ENCODE measurements around the gene PWWP2B.
"Not testable (repeated sequence)": the region's sequence is repeated elsewhere in the genome, so short reads cannot be mapped to it uniquely, and the experiment has no call there.

The PWWP2B gene

DNA sequence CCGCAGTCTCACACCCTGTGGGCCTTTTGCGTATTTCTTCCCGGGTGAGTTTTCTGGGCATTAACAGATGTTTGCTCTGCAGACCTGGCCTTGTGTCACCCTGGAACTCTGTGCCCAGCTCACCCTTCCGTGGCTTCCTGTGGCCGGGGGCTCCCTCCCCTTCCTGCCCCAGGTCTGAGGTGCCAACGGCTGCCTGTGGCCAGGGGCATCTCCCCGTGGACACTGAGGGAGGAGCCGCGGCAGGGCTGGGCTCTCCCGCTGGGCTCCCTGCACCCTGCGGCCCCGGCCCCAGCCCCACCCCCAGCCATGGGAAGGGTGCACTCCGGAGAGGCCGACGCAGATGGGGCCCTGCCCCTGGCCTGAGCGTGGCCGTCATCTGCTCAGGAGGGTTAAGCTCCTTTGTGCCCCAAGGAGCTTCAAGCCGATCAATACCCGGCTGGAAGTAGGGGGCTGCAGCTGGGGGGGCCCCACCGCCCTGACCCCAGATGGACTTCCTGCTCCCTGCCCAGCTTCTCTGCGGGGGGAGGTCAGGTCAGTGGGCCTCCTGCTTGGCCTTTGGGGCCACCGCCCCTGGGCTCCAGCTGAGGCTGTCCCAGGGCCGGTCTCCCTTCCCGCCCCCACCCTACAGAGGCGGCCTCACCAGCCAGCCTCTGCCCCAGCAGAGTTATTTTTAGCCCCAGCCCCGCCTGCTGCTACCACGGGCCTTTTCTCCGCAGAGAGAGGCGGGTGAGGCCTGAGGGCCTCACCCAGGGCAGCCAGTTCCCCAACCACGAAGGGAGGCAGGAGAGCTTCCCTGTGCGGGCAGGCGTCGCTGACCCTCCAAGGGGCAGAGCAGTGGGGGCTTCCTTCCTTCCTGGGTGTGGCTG lies 24.2 kb downstream of the PWWP2B start:
- DNase-seq = peak; percentile 20

DNA sequence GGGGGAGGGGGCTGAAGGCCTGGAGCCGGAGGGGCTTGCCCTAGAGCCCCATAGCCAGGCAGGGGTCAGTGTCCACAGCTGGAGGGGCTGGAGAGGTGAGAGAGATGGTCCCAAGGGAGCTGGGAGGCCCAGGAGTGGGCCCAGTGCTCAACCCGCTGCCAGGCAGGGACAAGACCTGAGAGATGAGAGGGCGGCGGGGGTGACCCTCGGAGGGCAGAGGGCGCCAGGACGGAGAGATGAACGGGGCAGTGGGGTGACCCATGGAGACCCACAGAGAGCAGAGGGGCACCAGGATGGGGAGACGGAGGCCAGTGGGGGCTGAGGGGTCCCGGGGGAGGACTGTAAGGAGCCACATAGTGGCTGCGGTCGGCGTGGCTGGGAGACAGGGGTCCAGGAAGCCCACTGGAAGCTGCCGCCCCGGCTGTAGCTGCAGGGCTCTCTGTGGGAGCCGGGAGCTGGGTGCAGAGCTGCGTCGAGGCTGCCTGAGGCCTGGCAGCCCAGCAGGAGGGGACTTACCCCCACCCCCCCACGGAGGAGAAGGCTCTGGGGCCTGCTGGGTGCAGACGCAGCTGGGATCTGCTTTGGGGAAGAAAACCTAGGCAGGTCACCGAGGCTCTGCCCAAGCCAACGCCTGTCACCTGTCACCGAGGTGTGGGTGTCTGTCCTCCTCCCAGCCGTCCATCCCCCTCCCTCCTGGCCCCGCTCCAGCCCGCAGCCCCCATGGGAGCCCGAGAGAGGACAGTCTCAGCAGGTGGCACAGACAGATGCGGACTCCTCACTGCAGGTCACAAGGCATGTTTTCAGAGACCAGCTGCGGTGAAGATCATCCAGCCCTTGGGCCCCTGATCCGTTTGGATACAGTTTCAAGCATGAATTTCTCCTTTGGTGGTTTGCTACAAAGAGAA lies 25.1 kb downstream of the PWWP2B start:
- no peak for DNase-seq

DNA sequence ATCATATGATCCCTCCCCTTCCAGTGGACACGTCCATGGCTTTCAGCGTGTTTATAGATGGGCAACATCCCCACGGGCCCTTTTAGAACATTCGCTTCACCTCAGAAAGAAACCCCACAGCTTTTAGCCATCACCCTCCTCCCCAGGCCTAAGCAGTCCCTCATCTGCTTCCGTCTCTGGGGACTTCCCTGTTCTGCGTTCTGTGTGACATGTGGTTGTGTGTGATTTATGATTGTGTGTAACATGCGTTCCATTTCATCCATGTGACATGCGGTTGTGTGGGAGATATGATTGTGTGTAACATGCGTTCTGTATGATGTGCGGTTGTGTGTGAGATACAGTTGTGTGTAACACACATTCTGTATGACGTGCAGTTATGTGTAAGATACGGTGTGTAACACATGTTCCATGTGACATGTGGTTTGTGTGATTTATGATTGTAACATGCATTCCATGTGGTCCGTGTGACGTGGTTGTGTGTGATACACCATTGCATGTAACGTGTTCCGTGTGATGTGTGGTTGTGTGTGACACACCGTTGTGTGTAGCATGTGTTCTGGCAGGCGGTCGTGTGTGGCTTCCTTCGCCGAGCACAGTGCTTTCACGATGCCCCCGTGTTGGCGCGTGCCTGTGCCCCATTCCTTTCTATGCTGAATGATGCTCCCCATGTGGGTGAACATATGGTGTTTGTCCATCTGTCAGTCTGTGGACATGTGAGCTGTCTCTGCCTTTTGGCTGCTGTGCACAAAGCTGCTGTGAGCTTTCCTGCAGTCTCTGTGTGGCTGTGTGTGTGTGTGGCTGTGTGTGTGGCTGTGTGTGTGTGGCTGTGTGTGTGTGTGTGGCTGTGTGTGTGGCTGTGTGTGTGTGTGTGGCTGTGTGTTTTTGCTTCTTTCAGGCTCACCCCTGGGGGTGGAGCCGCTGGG lies 26.2 kb downstream of the PWWP2B start:
- no peak for DNase-seq

DNA sequence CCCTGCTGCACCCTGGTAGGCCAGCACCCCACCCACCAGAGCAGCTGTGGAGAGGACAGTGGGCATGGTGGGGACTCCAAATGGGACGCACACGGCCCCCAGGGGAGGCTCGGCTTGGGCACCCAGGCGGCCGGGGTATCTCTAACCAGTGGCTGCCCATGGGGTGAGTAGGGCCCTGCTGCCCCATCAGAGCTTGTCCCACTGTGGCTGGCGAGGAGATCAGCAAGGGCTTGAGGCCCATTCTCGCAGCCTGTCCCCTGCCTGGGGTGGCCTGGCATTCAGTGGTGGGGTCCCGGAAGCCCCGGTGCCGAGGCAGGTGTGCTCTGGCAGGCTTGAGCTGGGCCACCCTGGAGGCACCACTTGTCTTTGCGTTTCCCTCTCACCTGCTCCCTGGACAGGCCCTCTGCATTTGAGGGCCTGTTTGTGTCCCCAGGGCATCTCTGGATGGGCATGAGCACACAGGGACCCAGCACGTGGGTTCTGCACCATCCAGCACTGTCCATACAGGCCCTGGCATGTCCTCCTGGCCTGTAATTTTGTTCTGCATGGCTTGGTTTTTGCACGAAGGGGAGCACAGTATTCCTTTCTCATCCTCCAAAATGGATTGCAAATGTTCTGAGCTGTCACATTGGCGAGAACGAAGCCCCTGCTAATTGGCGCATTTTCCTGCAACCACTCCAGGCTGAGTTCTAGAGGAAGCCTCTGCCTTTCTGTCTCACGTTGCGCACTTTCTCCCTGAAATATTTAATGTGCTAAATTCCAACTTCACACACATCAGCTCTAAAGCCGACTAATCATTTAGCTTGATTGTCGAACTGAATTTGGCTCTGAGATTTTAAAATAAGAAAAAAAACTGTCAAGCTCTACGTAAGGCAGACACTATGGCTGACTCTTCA lies 27.2 kb downstream of the PWWP2B start:
- no peak for DNase-seq

DNA sequence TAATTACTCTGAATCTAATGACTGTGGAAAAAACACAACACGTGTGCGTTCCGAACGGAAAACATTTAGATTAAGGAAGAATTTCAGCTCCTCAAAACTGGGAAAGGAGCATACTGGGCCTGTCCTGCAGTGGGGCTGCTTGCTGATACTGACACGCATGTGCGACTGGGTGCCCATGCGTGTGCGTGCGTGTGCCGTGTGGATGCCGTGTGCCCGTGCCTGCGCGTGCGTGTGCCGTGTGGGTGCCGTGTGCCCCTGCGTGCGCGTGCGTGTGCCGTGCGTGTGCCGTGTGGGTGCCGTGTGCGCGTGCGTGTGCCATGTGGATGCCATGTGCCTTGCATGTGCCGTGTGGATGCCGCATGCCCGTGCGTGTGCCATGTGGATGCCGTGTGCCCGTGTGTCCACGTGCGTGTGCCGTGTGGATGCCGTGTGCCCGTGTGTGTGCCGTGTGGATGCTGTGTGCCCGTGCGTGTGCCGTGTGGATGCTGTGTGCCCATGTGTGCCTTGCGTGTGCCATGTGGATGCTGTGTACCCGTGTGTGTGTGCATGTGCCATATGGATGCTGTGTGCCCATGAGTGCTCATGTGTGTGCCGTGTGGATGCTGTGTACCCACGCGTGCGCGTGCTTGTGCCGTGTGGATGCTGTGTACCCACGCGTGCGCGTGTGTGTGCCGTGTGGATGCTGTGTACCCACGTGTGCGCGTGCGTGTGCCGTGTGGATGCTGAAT lies 28.2 kb downstream of the PWWP2B start:
- DNase-seq = no peak

DNA sequence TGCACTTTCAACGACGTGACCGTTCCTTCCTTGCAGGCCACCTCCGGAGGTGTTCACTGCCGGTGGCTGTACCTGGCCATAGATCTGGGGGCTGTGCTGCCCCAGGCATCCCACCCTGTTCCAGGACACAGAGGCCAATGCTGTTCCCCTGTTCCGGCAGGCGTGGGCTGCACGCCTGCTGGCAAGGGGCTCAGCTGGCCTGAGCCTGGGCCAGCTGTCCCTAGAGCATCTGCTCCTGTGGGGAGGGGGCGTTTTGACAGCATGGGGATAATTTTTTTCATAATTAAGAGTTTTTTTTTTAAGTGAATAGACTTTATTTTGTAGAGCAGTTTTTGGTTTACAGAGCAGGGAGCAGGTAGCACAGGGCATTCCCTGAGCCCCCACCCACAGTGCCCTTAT lies 28.8 kb downstream of the PWWP2B start:
- no peak for DNase-seq

DNA sequence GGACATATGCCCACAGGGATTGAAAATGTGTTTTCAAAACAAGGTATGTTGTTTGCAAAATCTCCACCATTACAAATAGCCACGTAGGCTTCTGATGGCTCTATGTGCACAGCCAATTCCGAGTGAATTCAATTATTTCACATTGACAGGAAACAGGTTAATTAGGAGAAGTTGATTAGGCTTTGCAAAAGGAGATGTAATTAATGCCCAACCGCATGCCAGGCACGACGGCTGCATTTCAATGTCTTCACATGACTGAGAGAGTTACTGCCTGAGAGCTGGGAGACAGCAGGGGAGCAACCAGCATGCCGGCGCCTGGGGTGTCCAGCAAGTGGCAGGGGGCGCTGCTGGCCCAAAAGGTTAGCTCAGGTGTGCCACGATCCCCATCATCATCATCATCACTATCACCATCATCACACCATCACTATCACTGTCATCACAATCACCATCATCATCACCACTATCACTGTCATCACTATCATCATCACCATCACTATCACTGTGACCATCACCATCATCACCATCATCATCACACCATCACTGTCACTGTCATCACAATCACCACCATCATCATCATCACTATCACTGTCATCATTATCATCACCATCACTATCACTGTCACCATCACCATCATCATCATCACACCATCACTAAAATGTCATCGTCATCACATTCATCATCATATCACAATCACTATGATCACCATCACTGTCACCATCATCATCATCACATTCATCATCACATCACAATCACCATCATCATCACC lies 30.2 kb downstream of the PWWP2B start:
- no peak for DNase-seq

DNA sequence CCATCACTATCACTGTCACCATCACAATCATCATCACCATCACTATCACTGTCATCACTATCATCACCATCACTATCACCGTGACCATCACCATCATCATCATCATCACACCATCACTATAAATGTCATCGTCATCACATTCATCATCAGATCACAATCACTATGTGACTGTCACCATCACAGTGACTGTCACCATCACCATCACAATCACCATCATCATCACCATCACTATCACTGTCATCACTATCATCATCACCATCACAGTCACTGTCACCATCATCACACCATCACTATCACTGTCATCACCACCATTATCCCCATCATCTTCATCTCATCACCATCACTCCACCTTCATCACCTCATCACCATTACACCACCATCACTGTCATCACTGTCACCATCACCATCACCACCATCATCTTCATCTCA lies 31.0 kb downstream of the PWWP2B start:
- DNase-seq = no peak

DNA sequence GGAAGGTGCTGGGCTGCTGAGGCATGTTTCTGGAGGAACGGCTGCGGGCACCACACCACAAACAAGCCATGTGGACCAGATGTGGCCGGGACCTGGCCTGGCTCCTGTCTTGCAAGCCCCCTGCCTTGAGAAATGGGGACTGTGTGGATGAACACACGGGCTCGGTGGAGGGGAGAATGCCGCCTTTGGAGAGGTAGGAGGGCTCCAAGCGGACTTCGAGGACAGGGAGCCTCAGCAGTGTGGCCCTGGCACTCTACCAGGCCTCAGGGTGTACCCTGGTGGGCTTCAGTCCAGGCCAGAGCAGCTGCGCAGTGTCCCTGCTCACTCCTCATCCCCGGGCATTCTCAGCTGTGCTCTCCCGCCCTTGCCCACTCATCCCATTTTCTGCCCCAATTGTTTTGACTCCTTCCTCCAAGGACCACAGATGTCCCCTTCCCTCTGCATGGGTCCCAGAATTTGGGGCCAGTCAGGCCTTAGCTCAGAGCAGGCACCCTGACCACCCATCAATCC lies 31.5 kb downstream of the PWWP2B start:
- DNase-seq = no peak

DNA sequence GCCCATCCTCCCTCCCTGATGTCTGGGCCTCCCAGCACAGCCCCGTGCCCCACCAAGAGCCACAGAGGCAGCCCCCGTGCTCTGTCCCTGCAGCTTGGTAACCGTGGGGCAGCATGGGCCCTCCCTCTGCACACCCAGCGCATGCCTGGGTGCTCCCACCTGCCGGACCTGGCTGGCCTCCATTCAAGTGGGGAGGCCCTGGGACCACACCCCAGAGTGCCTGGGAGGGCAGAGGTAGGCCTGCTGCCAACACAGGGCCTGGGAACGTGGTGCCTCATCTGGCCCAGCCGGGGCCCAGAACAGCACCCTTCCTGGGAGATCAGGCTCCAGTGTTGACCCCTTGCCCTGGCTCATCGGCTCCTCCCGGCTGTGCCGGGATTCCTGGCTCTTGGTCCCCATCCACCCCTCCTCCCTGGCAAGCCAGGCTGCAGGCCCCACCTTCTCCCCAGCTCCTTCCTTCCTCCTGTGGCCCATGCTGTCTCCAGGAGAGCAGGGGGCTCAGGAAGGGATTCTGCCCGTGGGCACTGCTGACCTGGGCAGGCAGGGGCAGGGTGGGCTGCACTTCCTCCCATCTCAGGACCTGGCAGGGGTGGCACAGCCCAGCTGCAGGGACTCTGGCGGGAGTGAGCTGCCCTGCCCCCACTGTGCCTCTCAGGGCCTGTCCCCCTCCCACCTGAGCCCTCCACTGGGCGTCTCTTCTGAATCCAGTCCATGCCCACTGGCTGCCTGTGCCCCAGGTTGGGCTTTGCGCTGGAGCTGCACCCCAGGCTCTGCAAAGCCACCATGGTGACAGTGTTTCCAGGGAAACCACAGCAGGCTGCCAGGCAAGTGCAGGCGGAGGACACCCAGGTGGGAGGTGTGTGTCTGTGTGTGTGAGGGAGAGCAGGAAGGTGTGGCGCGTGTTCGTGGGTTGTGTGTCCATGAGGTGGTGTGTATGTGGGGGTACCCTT lies 32.6 kb downstream of the PWWP2B start:
- DNase-seq = no peak

DNA sequence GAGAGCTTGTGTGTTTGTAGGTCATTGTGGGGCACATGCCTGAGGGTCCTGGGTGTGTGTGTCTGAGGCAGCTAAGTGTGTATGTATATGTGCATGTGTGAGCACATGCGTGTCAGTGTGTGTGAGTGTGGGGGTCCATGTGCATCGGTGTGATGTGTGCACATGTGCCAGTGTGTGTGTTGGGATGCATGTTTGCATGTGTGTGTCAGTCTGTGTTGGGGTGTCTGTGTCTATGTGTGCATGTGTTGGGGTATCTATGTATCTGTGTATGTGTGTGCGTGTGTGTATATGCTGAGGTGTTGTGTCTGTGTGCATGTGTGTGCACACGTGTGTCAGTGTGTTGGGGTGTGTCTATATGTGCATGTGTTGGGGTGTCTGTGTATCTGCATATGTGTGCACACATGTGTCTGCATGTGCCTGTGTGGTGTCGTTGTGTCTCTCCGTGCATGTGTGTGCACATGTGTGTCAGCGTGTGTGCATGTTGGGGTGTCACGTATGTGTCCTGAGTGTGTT lies 33.3 kb downstream of the PWWP2B start:
- no peak for DNase-seq

DNA sequence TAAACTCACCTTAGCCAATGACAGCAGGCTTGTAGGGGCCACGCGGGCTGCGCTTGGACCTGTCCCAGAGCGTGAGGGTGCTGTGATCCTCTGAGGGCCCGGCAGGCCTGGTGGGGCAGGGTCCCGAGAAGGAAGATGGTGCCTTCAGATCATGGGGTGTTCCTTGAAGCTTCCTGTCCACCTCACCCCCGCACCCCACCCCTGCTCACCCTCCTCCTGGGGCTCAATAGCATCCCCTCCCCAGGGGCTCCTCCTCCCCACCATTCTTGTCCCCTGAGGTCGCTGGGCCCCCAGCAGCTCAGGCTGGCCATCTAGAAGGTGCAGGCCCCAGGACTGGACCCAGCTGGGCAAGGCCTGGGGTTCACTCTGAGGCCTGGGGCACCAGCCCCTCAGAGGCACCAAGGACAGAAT lies 33.9 kb downstream of the PWWP2B start:
- no peak for DNase-seq

DNA sequence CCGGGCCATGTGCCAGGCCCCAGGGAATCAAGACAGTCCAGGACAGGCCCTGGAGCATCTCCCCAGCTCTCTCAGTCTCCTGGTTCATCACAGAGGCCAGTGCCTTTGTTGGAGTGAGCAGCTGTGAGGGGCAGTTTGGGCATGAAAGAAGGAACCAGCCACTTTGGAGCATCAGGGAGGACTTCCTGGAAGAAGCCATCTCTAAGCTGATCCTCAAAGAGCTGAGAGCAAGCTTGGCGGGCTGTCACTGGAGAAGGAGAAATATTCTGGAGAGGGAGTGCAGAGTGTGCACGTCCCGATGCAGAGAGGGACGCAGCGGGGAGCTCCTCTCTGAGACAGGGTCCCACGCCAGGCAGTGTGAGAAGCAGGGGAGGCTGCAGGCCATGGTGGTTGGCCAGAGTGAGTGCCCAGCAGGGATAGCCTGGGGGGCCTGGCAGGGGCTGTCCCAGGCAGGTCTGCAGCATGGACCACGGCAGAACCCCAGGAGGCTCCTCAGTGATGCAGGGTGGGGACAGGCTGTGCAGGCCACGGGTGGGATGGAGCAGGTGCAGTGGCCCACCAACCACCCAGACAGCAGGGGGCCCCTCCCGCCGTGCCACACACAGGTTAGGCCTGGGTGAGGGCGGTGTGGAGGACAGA lies 34.7 kb downstream of the PWWP2B start:
- no peak for DNase-seq

DNA sequence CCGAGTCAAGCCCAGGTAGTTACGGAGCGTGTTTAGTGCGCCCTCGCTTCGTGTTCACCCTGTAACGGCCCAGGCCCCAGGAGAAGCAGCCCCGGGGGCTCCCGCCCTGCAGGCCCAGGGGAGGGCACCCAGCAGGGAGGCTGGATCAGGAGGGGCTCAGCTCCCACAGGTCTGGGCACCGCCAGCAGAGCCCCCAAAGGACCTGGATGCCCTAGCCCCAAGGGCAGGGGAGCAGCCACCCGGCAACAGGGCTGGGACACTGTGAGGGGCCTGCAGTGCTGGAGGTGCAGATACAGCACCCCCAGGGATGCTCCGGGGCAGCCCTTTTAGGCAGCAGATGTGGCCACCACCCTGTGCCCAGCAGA lies 35.2 kb downstream of the PWWP2B start:
- no peak for DNase-seq

DNA sequence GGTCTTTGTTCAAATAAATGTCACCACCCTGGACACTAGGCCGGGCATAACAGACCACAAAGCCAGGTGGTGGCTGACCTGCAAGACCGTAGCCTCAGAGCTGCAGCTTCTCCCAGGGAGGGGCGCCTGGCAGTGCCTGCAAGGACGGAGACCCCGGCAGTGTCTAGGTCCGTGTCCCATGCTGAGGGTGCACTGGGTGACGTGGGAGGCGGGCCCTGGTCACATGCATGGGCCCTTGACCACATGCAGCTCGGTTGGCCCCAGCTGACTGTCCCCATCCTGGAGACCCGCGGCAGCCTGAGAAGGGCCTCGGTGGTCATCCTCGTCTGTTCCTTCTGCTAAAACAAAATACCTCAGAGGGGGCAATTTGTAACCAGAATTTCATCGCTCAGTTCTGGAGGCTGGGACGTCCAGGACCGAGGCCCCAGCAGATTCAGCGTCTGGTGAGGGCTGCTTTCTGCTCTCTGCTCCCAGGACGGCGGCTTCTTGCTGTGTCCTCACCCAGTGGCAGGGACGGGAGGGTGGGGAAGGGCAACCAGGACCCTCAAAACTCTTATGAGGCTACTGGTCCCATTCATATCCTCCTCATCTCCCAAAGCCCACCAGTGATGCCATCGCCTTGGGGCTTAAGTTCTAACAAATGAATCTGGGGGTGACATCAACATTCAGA lies 36.8 kb downstream of the PWWP2B start:
- no peak for DNase-seq

DNA sequence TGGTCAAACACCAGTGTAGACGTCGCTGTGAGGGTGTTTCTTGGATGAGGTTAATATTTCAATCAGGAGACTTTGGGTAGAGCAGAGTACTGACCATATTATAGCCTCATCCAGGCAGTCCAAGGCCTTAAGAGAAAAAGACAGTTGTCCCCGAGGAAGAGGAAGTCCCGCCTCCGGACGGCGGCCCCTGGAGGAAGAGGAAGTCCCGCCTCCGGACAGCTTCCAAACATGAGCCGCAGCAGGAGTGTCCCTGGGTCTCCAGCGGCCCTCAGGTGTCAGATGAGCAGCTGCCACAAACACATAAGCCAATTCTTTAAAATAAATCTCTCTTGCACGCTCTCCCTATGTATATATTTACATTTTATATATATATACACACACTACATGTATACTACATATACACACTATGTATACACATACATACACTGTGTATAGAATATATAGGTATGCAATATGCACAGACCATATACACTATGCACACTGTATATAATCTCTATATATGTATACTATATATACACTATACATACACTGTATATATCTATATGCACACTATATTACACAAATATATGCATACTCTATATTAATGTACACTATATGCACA lies 37.5 kb downstream of the PWWP2B start:
- DNase-seq = peak; percentile 79

DNA sequence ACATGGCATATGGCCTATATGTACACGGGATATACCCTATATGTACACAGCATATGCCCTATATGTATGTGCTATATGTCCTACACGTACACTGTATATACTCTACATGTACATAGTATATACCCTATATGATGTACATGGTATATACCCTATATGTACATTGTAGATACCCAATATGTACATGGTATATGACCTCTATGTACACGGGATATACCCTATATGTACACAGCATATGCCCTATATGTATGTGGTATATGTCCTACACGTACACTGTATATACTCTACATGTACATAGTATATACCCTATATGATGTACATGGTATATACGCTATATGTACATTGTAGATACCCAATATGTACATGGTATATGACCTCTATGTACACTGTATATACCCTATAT lies 38.3 kb downstream of the PWWP2B start:
- not testable (repeated sequence) for DNase-seq

Data from CD4-positive, alpha-beta T cell treated with Interleukin-6 for 4 hours (primary cell).